GM21515 (cell line): ENCODE measurements around the gene IER5.
A peak's percentile ranks its signal among the peaks of the same experiment; 100 is the strongest.

ENCODE experiments used
- ATAC-seq: cut with Tn5 transposase; IDR thresholded peaks from one replicate; pipeline ENCODE4 v1.9.1; 2021; ENCODE audit not compliant: unreplicated experiment

The IER5 gene

GRCh38 chr1:181131255-181131941 is 42.9 kb downstream of the IER5 start:
- ATAC-seq = no peak

- no peak for ATAC-seq
These were observed 45.0 kb downstream of the IER5 start for GRCh38 chr1:181133441-181133951.

GRCh38 chr1:181133969-181134418 is 45.5 kb downstream of the IER5 start:
- no peak for ATAC-seq

- peak; percentile 36 for ATAC-seq
These were observed 46.3 kb downstream of the IER5 start for GRCh38 chr1:181134543-181135436.

- ATAC-seq = no peak
These were observed 46.9 kb downstream of the IER5 start for GRCh38 chr1:181135437-181135731.

- no peak for ATAC-seq
These were observed 47.6 kb downstream of the IER5 start for GRCh38 chr1:181135815-181136737.

GRCh38 chr1:181136738-181137122 is 48.2 kb downstream of the IER5 start:
- ATAC-seq = no peak

GRCh38 chr1:181137217-181137743 is 48.8 kb downstream of the IER5 start:
- ATAC-seq = no peak

- no peak for ATAC-seq
These were observed 51.1 kb downstream of the IER5 start for GRCh38 chr1:181139631-181140061.

- ATAC-seq = no peak
These were observed 51.9 kb downstream of the IER5 start for GRCh38 chr1:181140398-181140797.

GRCh38 chr1:181140891-181141290 is 52.4 kb downstream of the IER5 start:
- no peak for ATAC-seq

GRCh38 chr1:181141431-181141910 is 53.0 kb downstream of the IER5 start:
- ATAC-seq = no peak
